HepG2 (cell line): ENCODE data around the gene CEACAM21. TPM values are rescaled to one million over a fixed set of nuclear protein-coding genes. Genes with fewer than 3 reads are reported as not detected.

Experiments used
- ATAC-seq: fragments of 200-7000 bp; cut with Tn5 transposase; 3 replicates; pipeline ENCODE4 v1.9.1; 2020; ENCODE audit warnings: mild to moderate bottlenecking, moderate library complexity
- BruUV-seq: library from RNA; stranded (reverse); fragments of 400-500 nt; replicated peaks from 2 replicates; lab custom pipeline; 2021; lab: Mats Ljungman, UMichigan
- CTCF ChIA-PET: fragments of 300-600 bp; formaldehyde crosslinking; extraction: SDS; loops from one replicate; lab custom pipeline; 2021; ENCODE audit warnings: low total read pairs, inconsistent platforms, low intra/inter-chr PET ratio; lab: Yijun Ruan, JAX
- POLR2A ChIA-PET: fragments of 350-600 bp; sonication (Branson Sonifier 250); formaldehyde crosslinking; loops from one replicate; lab custom pipeline; 2020; ENCODE audit warnings: antibody characterized with exemption, inconsistent platforms; lab: Yijun Ruan, JAX
- DNase-seq: peaks from one replicate; pipeline ENCODE4 v3.0.0-alpha.2; 2015; ENCODE audit warnings: low spot score
- FAIRE-seq: peaks from 3 replicates; lab custom pipeline; 2011; peaks lifted over from hg19 to GRCh38; lab: Jason Lieb, UNC
- H2AFZ ChIP-seq: one replicate; pipeline ENCODE4 v1.6.1; 2011; ENCODE audit warnings: low read length, inconsistent platforms
- H3K27ac ChIP-seq: fragments of 300-600 bp; 3 replicates; pipeline ENCODE4 v1.8.0; 2011; ENCODE audit warnings: mixed run types, mild to moderate bottlenecking, mixed read lengths, low read length, inconsistent platforms; ENCODE audit not compliant: insufficient read depth; ENCODE audit errors: extremely low read length
- H3K27me3 ChIP-seq, 2 experiments: fragments of 200-600 bp in 1 of 2; 2 replicates in 1 of 2; 3 replicates in 1 of 2; pipeline versions ENCODE4 v1.6.0 to v1.8.0; 2011; ENCODE audit warnings: low read length in 2 of 2, mild to moderate bottlenecking in 2 of 2, moderate library complexity in 2 of 2, inconsistent platforms in 1 of 2; ENCODE audit not compliant: insufficient read depth in 2 of 2, control insufficient read depth in 1 of 2
- H3K36me3 ChIP-seq, 2 experiments: fragments of 200-600 bp in 1 of 2; replicated peaks in 1 of 2; 2 replicates in 1 of 2; 3 replicates in 1 of 2; pipeline versions ENCODE4 v1.5.1 to v1.8.0; 2011; ENCODE audit warnings: low read length in 2 of 2, inconsistent platforms in 1 of 2; ENCODE audit not compliant: insufficient read depth in 2 of 2, control insufficient read depth in 1 of 2
- H3K4me1 ChIP-seq: 2 replicates; pipeline ENCODE4 v1.5.1; 2012; ENCODE audit warnings: low read length, inconsistent platforms; ENCODE audit not compliant: insufficient read depth
- H3K4me2 ChIP-seq: 2 replicates; pipeline ENCODE4 v1.6.0; 2011; ENCODE audit warnings: low read depth, low read length, inconsistent platforms
- H3K4me3 ChIP-seq, 3 experiments: fragments of 200-600 bp in 1 of 3; sonication (generic), shearing (Covaris generic) in 1 of 3; replicated peaks in 1 of 3; 2 replicates each; pipeline ENCODE4 v1.5.1; 2011 to 2016; ENCODE audit warnings: low read length in 3 of 3, inconsistent platforms in 2 of 3, low read depth in 2 of 3, mild to moderate bottlenecking in 2 of 3, control low read depth in 1 of 3, mixed read lengths in 1 of 3; ENCODE audit not compliant: insufficient read depth in 1 of 3
- H3K79me2 ChIP-seq: one replicate; pipeline ENCODE4 v1.6.1; 2011; ENCODE audit warnings: low read length, inconsistent platforms; ENCODE audit not compliant: insufficient read depth
- H3K9ac ChIP-seq: 2 replicates; pipeline ENCODE4 v1.6.0; 2011; ENCODE audit warnings: mild to moderate bottlenecking, low read depth, low read length, inconsistent platforms; ENCODE audit not compliant: insufficient read depth
- H3K9me3 ChIP-seq: 2 replicates; pipeline ENCODE4 v1.5.1; 2012; ENCODE audit warnings: mild to moderate bottlenecking, low read length
- H4K20me1 ChIP-seq: 2 replicates; pipeline ENCODE4 v1.6.0; 2011; ENCODE audit warnings: inconsistent platforms, mild to moderate bottlenecking, low read length, moderate library complexity; ENCODE audit not compliant: insufficient read depth
- ATF1 ChIP-seq: IDR thresholded peaks from 2 replicates; pipeline ENCODE4 v1.6.1; 2016; ENCODE audit warnings: mild to moderate bottlenecking, control low read depth
- ATF3 ChIP-seq: sonication (generic); formaldehyde crosslinking; IDR thresholded peaks from 2 replicates; pipeline ENCODE4 v1.4.0; 2020; ENCODE audit warnings: missing genetic modification reagents
- CEBPB ChIP-seq: IDR thresholded peaks from 2 replicates; pipeline ENCODE4 v1.6.1; 2011; ENCODE audit warnings: low read depth, low read length, improper control_type of control experiment, borderline replicate concordance
- EP300 ChIP-seq, 3 experiments: sonication (generic) in 1 of 3; formaldehyde crosslinking in 1 of 3; IDR thresholded peaks; 2 replicates each; pipeline versions ENCODE4 v1.5.1 to v1.6.1; 2011 to 2020; ENCODE audit warnings: low read depth in 2 of 3, low read length in 2 of 3, borderline replicate concordance in 1 of 3, improper control_type of control experiment in 1 of 3, mild to moderate bottlenecking in 1 of 3, missing genetic modification reagents in 1 of 3, moderate library complexity in 1 of 3
- ETV6 ChIP-seq: sonication (generic); formaldehyde crosslinking; conservative IDR thresholded peaks from 2 replicates; pipeline ENCODE4 v1.4.0; 2020; ENCODE audit warnings: missing genetic modification reagents
- HNRNPL ChIP-seq: fragments of 200-400 bp; formaldehyde crosslinking; IDR thresholded peaks from 2 replicates; pipeline ENCODE4 v1.6.1; 2017; ENCODE audit warnings: mild to moderate bottlenecking, low read depth, low read length
- RARG ChIP-seq: sonication (generic); formaldehyde crosslinking; IDR thresholded peaks from 2 replicates; pipeline ENCODE4 v1.4.0; 2020; ENCODE audit warnings: low read depth, mild to moderate bottlenecking, missing genetic modification reagents
- RFXAP ChIP-seq: sonication (generic); formaldehyde crosslinking; IDR thresholded peaks from 2 replicates; pipeline ENCODE4 v1.4.0; 2020; ENCODE audit warnings: missing genetic modification reagents, borderline replicate concordance
- SALL1 ChIP-seq: sonication (generic); formaldehyde crosslinking; IDR thresholded peaks from 2 replicates; pipeline ENCODE4 v1.8.0; 2022; ENCODE audit warnings: mild to moderate bottlenecking, missing genetic modification reagents
- SUZ12 ChIP-seq: fragments of 150-350 bp; IDR thresholded peaks from 2 replicates; pipeline ENCODE4 v1.6.1; 2014; ENCODE audit warnings: low read depth, low read length
- TFDP1 ChIP-seq: IDR thresholded peaks from 2 replicates; pipeline ENCODE4 v1.6.1; 2016; ENCODE audit warnings: missing compliant biosample characterization, missing genetic modification reagents, borderline replicate concordance
- ZNF468 ChIP-seq: sonication (generic); formaldehyde crosslinking; IDR thresholded peaks from 2 replicates; pipeline ENCODE4 v1.8.0; 2022; ENCODE audit warnings: mild to moderate bottlenecking, moderate library complexity, missing genetic modification reagents
- ZNF761 ChIP-seq: sonication (generic); formaldehyde crosslinking; conservative IDR thresholded peaks from 2 replicates; pipeline ENCODE4 v1.4.0; 2020; ENCODE audit warnings: mild to moderate bottlenecking, missing genetic modification reagents
- WGBS: methylation state at CpG from one replicate; pipeline ENCODE4 v1.1.6; 2017; ENCODE audit warnings: low lambda C conversion rate; 5-methylcytosine and 5-hydroxymethylcytosine counted together
- in situ Hi-C: cut with HindIII; loops from 2 replicates; pipeline ENCODE4 v1.10.0; 2017; ENCODE audit warnings: low pct_unique_long_range_greater_than_20kb; ENCODE audit not compliant: extremely low pct_ligation_motif_present
- intact Hi-C: fragments of 100-400 bp; cut with micrococcal nuclease; formaldehyde crosslinking; loops from one replicate; pipeline ENCODE4 v1.10.0; 2022; ENCODE audit not compliant: unreplicated experiment
- polyA plus RNA-seq, 8 experiments: library from polyadenylated mRNA; depleted of rRNA in 3 of 8; stranded (reverse) in 7 of 8; unstranded in 1 of 8; fragments of >200 nt; fragmentation: Illumina TruSeq in 4 of 8; extraction: Trizol in 4 of 8; gene quantifications; 2 replicates each; pipeline versions ENCODE4 v1.2.1 to v1.2.3, GENCODE V29; 2011 to 2016; ENCODE audit warnings: low read depth in 4 of 8, missing spikeins in 1 of 8, mixed read lengths in 1 of 8; ENCODE audit not compliant: insufficient read depth in 1 of 8
- total RNA-seq, 5 experiments: library from RNA; depleted of rRNA; stranded (reverse); fragments of >200 nt; fragmentation: Illumina TruSeq; extraction: Trizol; gene quantifications; 2 replicates each; pipeline ENCODE4 v1.2.3, GENCODE V29; 2016; ENCODE audit warnings: low read depth in 1 of 5
- TF ChIP-seq, protein P1 (sequence below), 2 experiments: IDR thresholded peaks; 2 replicates each; pipeline ENCODE4 v1.6.1; 2011 to 2012; ENCODE audit warnings: low read length in 2 of 2, borderline replicate concordance in 1 of 2, low read depth in 1 of 2, mild to moderate bottlenecking in 1 of 2, moderate library complexity in 1 of 2
- TF ChIP-seq, protein P2 (sequence below): sonication (generic); formaldehyde crosslinking; IDR thresholded peaks from 2 replicates; pipeline ENCODE4 v1.4.0; 2020; ENCODE audit warnings: missing genetic modification reagents, borderline replicate concordance

Gene CEACAM21
- total and polyA plus RNA-seq, 2 of the 13 experiments (the other 11 are each of a cell fraction or from before 2014, with no cell fraction given), result 0.05 TPM; not detected in 1

DNA sequence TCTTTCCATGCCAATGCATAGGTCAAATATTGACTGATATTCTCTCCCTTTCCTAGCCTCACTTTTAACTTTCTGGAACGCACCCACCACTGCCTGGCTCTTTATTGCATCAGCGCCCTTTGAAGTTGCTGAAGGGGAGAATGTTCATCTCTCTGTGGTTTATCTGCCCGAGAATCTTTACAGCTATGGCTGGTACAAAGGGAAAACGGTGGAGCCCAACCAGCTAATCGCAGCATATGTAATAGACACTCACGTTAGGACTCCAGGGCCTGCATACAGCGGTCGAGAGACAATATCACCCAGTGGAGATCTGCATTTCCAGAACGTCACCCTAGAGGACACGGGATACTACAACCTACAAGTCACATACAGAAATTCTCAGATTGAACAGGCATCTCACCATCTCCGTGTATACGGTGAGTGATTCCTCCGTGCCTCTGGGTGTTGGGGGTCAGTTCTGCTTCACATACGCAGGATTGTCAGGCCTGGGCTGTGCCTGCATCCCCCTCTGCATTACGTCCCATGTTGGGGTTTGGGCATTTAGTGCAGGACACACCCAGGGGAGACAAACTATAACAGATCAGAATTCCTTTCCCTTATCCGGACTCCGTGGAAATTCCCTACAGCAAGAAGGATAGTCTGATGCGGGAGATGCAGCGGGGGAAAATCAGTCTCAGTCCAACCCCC lies 1.3 kb downstream of the CEACAM21 start (continued):
- TF ChIP-seq ATF3 (CRISPR knock-in tag) (0 out of 2 replicates have a peak, but pooled peaks have one; percentile 22), CEBPB (peak; percentile 58; the same call in 1 of the 2 replicates)
- TF ChIP-seq, protein P1, sequence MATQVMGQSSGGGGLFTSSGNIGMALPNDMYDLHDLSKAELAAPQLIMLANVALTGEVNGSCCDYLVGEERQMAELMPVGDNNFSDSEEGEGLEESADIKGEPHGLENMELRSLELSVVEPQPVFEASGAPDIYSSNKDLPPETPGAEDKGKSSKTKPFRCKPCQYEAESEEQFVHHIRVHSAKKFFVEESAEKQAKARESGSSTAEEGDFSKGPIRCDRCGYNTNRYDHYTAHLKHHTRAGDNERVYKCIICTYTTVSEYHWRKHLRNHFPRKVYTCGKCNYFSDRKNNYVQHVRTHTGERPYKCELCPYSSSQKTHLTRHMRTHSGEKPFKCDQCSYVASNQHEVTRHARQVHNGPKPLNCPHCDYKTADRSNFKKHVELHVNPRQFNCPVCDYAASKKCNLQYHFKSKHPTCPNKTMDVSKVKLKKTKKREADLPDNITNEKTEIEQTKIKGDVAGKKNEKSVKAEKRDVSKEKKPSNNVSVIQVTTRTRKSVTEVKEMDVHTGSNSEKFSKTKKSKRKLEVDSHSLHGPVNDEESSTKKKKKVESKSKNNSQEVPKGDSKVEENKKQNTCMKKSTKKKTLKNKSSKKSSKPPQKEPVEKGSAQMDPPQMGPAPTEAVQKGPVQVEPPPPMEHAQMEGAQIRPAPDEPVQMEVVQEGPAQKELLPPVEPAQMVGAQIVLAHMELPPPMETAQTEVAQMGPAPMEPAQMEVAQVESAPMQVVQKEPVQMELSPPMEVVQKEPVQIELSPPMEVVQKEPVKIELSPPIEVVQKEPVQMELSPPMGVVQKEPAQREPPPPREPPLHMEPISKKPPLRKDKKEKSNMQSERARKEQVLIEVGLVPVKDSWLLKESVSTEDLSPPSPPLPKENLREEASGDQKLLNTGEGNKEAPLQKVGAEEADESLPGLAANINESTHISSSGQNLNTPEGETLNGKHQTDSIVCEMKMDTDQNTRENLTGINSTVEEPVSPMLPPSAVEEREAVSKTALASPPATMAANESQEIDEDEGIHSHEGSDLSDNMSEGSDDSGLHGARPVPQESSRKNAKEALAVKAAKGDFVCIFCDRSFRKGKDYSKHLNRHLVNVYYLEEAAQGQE (IDR thresholded peaks at IDR 0.05; ENCODE audit: borderline replicate concordance in 1 of 2, low read depth in 1 of 2, low read length in 2 of 2), result no peak

DNA sequence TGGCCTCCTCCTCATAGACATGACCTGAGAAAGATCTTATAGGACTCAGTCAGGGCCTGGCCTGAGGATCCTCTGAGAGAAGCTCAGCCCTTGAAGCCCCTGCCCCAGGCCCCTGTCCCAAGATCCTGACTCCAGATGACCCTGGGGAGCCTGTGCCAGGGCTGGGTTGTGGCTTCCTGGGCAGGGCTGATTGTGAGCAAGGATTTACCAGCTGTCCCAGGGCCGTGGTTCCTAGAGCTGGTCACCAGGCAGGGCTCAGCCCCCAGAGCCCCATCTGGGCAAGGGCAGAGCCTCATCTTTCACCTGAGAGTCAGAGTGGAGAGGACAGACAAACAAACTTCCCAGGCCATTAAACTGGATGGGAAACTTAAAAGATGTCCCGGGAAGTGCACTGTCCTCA lies 1.9 kb downstream of the CEACAM21 start:
- in situ Hi-C loops, result no loop called here
- no peaks in the 10 kb centered on the region for H3K79me2 ChIP-seq
- peaks cover 29% of the 10 kb centered on the region for H3K9me3 ChIP-seq
- ATAC-seq, result no peak
- H3K4me3 ChIP-seq, result no peak overlapping the region
- no peak for DNase-seq
- H3K27ac ChIP-seq, result no peak overlapping the region
- no peak overlapping the region for H3K4me2 ChIP-seq
- 0 out of 5 replicates have a peak, but pooled peaks cover 0 to 4% of the 10 kb centered on the region in 2 experiments for H3K27me3 ChIP-seq
- H3K36me3 ChIP-seq, result no peaks in the 10 kb centered on the region
- H3K9ac ChIP-seq, result no peak overlapping the region
- FAIRE-seq, result no peak
- ChIA-PET CTCF (no interaction called here), POLR2A (no interaction called here)
- peaks cover 9% of the 10 kb centered on the region; the same call in 1 of the 2 replicates for H3K4me1 ChIP-seq
- intact Hi-C loops, result no loop called here
- no peaks in the 10 kb centered on the region for H4K20me1 ChIP-seq
- 0% methylated on average over 2 of the region's 2 CpGs for WGBS
- no peak overlapping the region for H2AFZ ChIP-seq
- BruUV-seq, result no TSS peak
- TF ChIP-seq ATF1 (CRISPR knock-in tag) (no peak), ZNF468 (CRISPR knock-in tag) (no peak), HNRNPL (no peak), RFXAP (no peak), ETV6 (CRISPR knock-in tag) (no peak), ZNF761 (CRISPR knock-in tag) (no peak), EP300 (IDR thresholded peaks at IDR 0.05; ENCODE audit: low read depth in 2 of 2, low read length in 2 of 2) (no peak), EP300 (CRISPR knock-in tag; IDR thresholded peaks at IDR 0.05; ENCODE audit: borderline replicate concordance) (no peak), TFDP1 (CRISPR knock-in tag) (no peak), SALL1 (CRISPR knock-in tag) (no peak), SUZ12 (no peak), RARG (CRISPR knock-in tag) (no peak)
- TF ChIP-seq, protein P2, sequence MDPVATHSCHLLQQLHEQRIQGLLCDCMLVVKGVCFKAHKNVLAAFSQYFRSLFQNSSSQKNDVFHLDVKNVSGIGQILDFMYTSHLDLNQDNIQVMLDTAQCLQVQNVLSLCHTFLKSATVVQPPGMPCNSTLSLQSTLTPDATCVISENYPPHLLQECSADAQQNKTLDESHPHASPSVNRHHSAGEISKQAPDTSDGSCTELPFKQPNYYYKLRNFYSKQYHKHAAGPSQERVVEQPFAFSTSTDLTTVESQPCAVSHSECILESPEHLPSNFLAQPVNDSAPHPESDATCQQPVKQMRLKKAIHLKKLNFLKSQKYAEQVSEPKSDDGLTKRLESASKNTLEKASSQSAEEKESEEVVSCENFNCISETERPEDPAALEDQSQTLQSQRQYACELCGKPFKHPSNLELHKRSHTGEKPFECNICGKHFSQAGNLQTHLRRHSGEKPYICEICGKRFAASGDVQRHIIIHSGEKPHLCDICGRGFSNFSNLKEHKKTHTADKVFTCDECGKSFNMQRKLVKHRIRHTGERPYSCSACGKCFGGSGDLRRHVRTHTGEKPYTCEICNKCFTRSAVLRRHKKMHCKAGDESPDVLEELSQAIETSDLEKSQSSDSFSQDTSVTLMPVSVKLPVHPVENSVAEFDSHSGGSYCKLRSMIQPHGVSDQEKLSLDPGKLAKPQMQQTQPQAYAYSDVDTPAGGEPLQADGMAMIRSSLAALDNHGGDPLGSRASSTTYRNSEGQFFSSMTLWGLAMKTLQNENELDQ (CRISPR knock-in tag), result no peak
